ENCODE measurements around the gene HTRA2. TPM values are rescaled to one million over a fixed set of nuclear protein-coding genes. Genes with fewer than 3 reads are reported as not detected.

Gene HTRA2
- total and polyA plus RNA-seq, 9 of the 15 experiments (the other 6 are each of a cell fraction or from before 2014, with no cell fraction given), result 54.2 to 71.2 (median 65.8) TPM

DNA sequence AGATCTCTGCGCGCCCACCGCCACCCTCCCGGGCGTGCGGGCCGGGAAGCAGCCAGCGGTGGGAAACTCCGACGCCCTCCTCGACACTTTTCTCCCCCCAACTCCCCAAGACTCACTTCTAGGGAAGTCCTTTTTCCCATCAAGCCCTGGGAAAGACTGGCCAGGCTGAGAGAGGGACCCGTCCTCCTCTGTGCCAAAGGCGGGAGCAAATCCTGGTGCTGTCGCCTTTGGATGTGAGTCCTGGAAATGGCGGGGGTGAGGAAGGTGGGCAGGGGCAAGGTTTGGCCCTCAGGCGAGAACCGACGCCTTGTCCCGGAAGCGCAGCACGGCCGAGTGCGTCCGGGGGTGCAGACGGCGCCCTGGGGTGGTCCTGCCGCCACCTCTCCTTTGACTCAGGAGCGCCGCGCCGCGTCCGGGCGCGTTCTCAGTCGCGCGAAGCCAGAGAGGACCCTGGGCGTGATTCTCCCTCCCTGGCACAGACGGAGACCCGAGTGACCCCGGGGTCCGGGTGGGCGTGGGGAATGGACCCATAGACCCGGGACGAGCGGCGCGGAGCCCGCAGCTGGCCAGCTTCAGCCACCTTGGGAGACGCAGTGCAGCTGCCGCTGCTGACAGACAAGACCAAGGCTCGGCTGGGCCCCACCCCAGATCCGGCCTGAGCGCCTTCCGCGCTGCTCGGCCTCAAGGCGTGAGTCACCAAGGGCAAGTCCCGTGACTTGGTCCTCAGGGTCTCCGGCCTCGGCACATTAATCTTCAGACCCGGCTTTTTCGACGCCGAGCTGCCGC, 26.8 kb upstream of the HTRA2 start (continued):
- TF ChIP-seq, protein P1, sequence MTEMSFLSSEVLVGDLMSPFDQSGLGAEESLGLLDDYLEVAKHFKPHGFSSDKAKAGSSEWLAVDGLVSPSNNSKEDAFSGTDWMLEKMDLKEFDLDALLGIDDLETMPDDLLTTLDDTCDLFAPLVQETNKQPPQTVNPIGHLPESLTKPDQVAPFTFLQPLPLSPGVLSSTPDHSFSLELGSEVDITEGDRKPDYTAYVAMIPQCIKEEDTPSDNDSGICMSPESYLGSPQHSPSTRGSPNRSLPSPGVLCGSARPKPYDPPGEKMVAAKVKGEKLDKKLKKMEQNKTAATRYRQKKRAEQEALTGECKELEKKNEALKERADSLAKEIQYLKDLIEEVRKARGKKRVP (CRISPR knock-in tag; IDR thresholded peaks at IDR 0.05), result no peak
- TF ChIP-seq XRCC5 (IDR thresholded peaks at IDR 0.05; ENCODE audit: low read depth, low read length), result no peak
- TF ChIP-seq, protein P2, sequence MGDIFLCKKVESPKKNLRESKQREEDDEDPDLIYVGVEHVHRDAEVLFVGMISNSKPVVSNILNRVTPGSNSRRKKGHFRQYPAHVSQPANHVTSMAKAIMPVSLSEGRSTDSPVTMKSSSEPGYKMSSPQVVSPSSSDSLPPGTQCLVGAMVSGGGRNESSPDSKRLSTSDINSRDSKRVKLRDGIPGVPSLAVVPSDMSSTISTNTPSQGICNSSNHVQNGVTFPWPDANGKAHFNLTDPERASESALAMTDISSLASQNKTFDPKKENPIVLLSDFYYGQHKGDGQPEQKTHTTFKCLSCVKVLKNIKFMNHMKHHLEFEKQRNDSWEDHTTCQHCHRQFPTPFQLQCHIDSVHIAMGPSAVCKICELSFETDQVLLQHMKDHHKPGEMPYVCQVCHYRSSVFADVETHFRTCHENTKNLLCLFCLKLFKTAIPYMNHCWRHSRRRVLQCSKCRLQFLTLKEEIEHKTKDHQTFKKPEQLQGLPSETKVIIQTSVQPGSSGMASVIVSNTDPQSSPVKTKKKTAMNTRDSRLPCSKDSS (IDR thresholded peaks at IDR 0.05; ENCODE audit: low read depth, partially characterized antibody), result no peak
- TF ChIP-seq SAFB2 (IDR thresholded peaks at IDR 0.05; ENCODE audit: borderline replicate concordance, low read depth, low read length, severe bottlenecking), result no peak
- TF ChIP-seq AFF1 (IDR thresholded peaks at IDR 0.05; ENCODE audit: low read depth in 1 of 2, partially characterized antibody in 2 of 2), result no peak
- TF ChIP-seq SRSF3 (IDR thresholded peaks at IDR 0.05; ENCODE audit: insufficient read depth, low read length), result no peak
- peak; percentile 88 for TF ChIP-seq GTF2E2 (tag; IDR thresholded peaks at IDR 0.05)
- TF ChIP-seq SUPT5H (IDR thresholded peaks at IDR 0.05), result peak; percentile 81
- TF ChIP-seq BHLHE40 (IDR thresholded peaks at IDR 0.05; ENCODE audit: low read length), result peak; percentile 99
- TF ChIP-seq, protein P3, sequence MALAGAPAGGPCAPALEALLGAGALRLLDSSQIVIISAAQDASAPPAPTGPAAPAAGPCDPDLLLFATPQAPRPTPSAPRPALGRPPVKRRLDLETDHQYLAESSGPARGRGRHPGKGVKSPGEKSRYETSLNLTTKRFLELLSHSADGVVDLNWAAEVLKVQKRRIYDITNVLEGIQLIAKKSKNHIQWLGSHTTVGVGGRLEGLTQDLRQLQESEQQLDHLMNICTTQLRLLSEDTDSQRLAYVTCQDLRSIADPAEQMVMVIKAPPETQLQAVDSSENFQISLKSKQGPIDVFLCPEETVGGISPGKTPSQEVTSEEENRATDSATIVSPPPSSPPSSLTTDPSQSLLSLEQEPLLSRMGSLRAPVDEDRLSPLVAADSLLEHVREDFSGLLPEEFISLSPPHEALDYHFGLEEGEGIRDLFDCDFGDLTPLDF (CRISPR knock-in tag; IDR thresholded peaks at IDR 0.05), result peak; percentile 59; the same call in 1 of the 2 replicates
- TF ChIP-seq KDM5B (IDR thresholded peaks at IDR 0.05; ENCODE audit: insufficient replicate concordance, low read depth, low read length), result peak; percentile 49
- TF ChIP-seq MTA1 (IDR thresholded peaks at IDR 0.05; ENCODE audit: borderline replicate concordance), result 0 out of 2 replicates have a peak, but pooled peaks have one; percentile 27
- 0 out of 2 replicates have a peak, but pooled peaks have one; percentile 4 for TF ChIP-seq NFIC (IDR thresholded peaks at IDR 0.05)
- no peak for TF ChIP-seq MCM3 (IDR thresholded peaks at IDR 0.05)
- peak in 1 of 2 experiments; percentile 37; a peak in 2 of 4 replicates for TF ChIP-seq HDAC1 (IDR thresholded peaks at IDR 0.05)
- TF ChIP-seq FOXA1 (IDR thresholded peaks at IDR 0.05; ENCODE audit: borderline replicate concordance), result no peak
- TF ChIP-seq DACH1 (IDR thresholded peaks at IDR 0.05; ENCODE audit: partially characterized antibody), result peak; percentile 12
- TF ChIP-seq, protein P4, sequence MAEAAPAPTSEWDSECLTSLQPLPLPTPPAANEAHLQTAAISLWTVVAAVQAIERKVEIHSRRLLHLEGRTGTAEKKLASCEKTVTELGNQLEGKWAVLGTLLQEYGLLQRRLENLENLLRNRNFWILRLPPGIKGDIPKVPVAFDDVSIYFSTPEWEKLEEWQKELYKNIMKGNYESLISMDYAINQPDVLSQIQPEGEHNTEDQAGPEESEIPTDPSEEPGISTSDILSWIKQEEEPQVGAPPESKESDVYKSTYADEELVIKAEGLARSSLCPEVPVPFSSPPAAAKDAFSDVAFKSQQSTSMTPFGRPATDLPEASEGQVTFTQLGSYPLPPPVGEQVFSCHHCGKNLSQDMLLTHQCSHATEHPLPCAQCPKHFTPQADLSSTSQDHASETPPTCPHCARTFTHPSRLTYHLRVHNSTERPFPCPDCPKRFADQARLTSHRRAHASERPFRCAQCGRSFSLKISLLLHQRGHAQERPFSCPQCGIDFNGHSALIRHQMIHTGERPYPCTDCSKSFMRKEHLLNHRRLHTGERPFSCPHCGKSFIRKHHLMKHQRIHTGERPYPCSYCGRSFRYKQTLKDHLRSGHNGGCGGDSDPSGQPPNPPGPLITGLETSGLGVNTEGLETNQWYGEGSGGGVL (CRISPR knock-in tag; IDR thresholded peaks at IDR 0.05), result no peak

Data from K562 (cell line).